Transverse colon (tissue), 4 donors: ENCODE results near the gene ORC3. TPM values are rescaled to one million over a fixed set of nuclear protein-coding genes. Genes with fewer than 3 reads are reported as not detected.

Experiments used
- DNase-seq: peaks from one replicate; pipeline ENCODE4 v3.0.0-alpha.2; 2019
- H3K27ac ChIP-seq, 4 donors: fragments of 200-600 bp; sonication (generic); 2 replicates each; pipeline ENCODE4 v1.5.1; 2016 to 2018; ENCODE audit warnings: inconsistent platforms in 4 of 4
- H3K27me3 ChIP-seq: fragments of 200-600 bp; sonication (generic); 2 replicates; pipeline ENCODE4 v1.5.1; 2017; ENCODE audit warnings: inconsistent platforms
- H3K36me3 ChIP-seq, 4 donors: fragments of 200-600 bp; sonication (generic); 2 replicates each; pipeline ENCODE4 v1.5.1; 2017 to 2019; ENCODE audit warnings: inconsistent platforms in 4 of 4
- H3K4me1 ChIP-seq, 4 donors: fragments of 200-600 bp; sonication (generic); 2 replicates each; pipeline ENCODE4 v1.5.1; 2017 to 2020; ENCODE audit warnings: inconsistent platforms in 4 of 4
- H3K4me3 ChIP-seq, 4 donors: fragments of 200-600 bp; sonication (generic); 1 replicate in 1 of 4; 2 replicates in 3 of 4; pipeline versions ENCODE4 v1.5.1 to v1.6.1; 2017 to 2019; ENCODE audit warnings: inconsistent platforms in 4 of 4
- H3K9me3 ChIP-seq, 2 donors: fragments of 200-600 bp; sonication (generic); 2 replicates each; pipeline ENCODE4 v1.5.1; 2017 to 2019; ENCODE audit warnings: inconsistent platforms in 2 of 2
- CTCF ChIP-seq, 5 experiments: fragments of 200-600 bp in 3 of 5; fragments of 450-650 bp in 2 of 5; sonication (generic) in 3 of 5; IDR thresholded peaks; 1 replicate in 2 of 5; 2 replicates in 3 of 5; pipeline ENCODE4 v1.5.1; 2016 to 2017; ENCODE audit warnings: antibody characterized with exemption in 5 of 5, inconsistent platforms in 3 of 5, mild to moderate bottlenecking in 2 of 5, moderate library complexity in 1 of 5
- EP300 ChIP-seq: sonication (generic); formaldehyde crosslinking; IDR thresholded peaks from one replicate; pipeline ENCODE4 v1.6.1; 2017; ENCODE audit warnings: antibody characterized with exemption, low read depth
- POLR2A ChIP-seq: fragments of 450-650 bp; IDR thresholded peaks from one replicate; pipeline ENCODE4 v1.6.1; 2016; ENCODE audit warnings: antibody characterized with exemption, mild to moderate bottlenecking, moderate library complexity
- POLR2AphosphoS5 ChIP-seq, 3 donors: sonication (generic); formaldehyde crosslinking; IDR thresholded peaks; one replicate each; pipeline ENCODE4 v1.6.1; 2016; ENCODE audit warnings: antibody characterized with exemption in 3 of 3
- WGBS, 2 donors: methylation state at CpG; one replicate each; pipeline ENCODE4 v1.1.5; 2018; ENCODE audit warnings: low coverage in 1 of 2; 5-methylcytosine and 5-hydroxymethylcytosine counted together
- in situ Hi-C, 4 donors: fragments of 200-750 bp; cut with MboI; loops; one replicate each; pipeline versions ENCODE4 v1.15.0 to v1.15.1; 2017; ENCODE audit warnings: low sequenced_read_pairs in 3 of 4, low pct_ligation_motif_present in 1 of 4, low pct_unique_long_range_greater_than_20kb in 1 of 4
- intact Hi-C: fragments of 100-400 bp; cut with DNase I; formaldehyde crosslinking; loops from one replicate; pipeline ENCODE4 v1.15.1; 2023; ENCODE audit warnings: low total_unique reads
- total RNA-seq, 4 donors: library from RNA; depleted of rRNA; stranded (reverse); fragments of >200 nt; gene quantifications; one replicate each; pipeline ENCODE4 v1.1.0, GENCODE V29; 2016

Gene ORC3
- total RNA-seq, 4 donors from 2014 or later: 2.2 to 18.4 (median 17.8) TPM

DNA sequence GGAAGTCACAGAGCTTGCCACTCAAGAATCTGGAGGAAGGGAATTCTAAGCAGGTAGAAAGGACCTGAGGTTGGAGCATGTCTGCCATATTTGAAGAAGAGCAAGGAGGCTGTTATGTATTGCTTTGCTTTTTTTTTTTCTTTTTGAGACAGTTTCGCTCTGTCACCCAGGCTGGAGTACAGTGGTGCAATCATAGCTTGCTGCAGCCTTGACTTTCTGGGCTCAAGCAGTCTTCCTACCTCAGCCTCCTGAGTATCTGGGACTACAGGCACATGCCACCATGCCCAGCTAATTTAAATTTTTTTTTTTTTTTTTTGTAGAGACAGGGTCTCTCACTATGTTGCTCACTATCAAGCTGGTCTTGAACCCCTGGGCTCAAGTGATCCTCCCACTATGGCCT lies 40.8 kb downstream of the ORC3 start:
- no peak overlapping the region for H3K4me3 ChIP-seq
- H3K27ac ChIP-seq: no peak overlapping the region
- H3K27me3 ChIP-seq: no peaks in the 10 kb centered on the region
- intact Hi-C loops: no loop called here
- DNase-seq: no peak
- H3K36me3 ChIP-seq: peaks cover 0 to 12% (median 0%) of the 10 kb centered on the region in 4 donors
- 60 to 100% methylated on average over 1 of the region's 1 CpG for WGBS, 2 donors
- no peaks in the 10 kb centered on the region for H3K9me3 ChIP-seq
- peaks cover 0 to 11% (median 6%) of the 10 kb centered on the region in 4 donors for H3K4me1 ChIP-seq
- TF ChIP-seq CTCF (IDR thresholded peaks at IDR 0.05) (no peak), EP300 (no peak), POLR2AphosphoS5 (IDR thresholded peaks at IDR 0.05) (no peak), POLR2A (no peak)
- in situ Hi-C loops: no loop called here

- DNase-seq: no peak
- in situ Hi-C loops: no loop called here
- TF ChIP-seq POLR2A: no peak
- TF ChIP-seq POLR2AphosphoS5 (IDR thresholded peaks at IDR 0.05): no peak
- no peak for TF ChIP-seq EP300
- no peak for TF ChIP-seq CTCF (IDR thresholded peaks at IDR 0.05)
- H3K9me3 ChIP-seq: no peaks in the 10 kb centered on the region
- no peak overlapping the region for H3K27ac ChIP-seq
- intact Hi-C loops: no loop called here
- no peaks in the 10 kb centered on the region for H3K27me3 ChIP-seq
- peaks cover 0 to 12% (median 0%) of the 10 kb centered on the region in 4 donors for H3K36me3 ChIP-seq
- no peak overlapping the region for H3K4me3 ChIP-seq
- WGBS, 2 donors: 63 to 74% methylated on average over 3 of the region's 3 CpGs
- H3K4me1 ChIP-seq: peaks cover 0 to 5% (median 2%) of the 10 kb centered on the region in 4 donors
Observed at GRCh38 chr6:87633851-87634250, 43.9 kb downstream of the ORC3 start.

DNA sequence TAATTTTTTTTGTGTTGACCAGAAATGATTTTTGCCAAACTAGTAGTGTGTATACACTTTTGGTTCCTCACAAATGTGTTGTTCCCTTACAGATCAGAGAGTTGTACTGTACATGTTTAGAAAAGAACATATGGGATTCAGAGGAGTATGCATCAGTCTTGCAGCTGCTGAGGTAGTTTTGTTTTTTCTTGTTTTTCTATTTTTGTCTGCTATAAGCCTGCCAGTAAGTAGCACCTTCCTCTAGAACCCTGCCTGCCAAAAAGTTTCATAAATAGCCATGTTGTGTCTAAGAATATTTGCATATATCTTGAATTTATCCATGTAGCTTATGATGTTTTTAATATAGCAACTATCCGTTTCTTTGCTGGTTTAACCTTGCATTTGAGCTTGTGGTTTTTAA lies 46.4 kb downstream of the ORC3 start:
- no peaks in the 10 kb centered on the region for H3K27me3 ChIP-seq
- no peaks in the 10 kb centered on the region for H3K4me1 ChIP-seq
- H3K36me3 ChIP-seq: peaks cover 0 to 12% (median 0%) of the 10 kb centered on the region in 4 donors
- H3K9me3 ChIP-seq: no peaks in the 10 kb centered on the region
- no peak overlapping the region for H3K4me3 ChIP-seq
- in situ Hi-C loops (no loop called here), intact Hi-C loops (no loop called here)
- DNase-seq: no peak
- TF ChIP-seq CTCF (IDR thresholded peaks at IDR 0.05) (no peak), EP300 (no peak), POLR2AphosphoS5 (IDR thresholded peaks at IDR 0.05) (no peak), POLR2A (no peak)
- WGBS, 2 donors: 87 to 92% methylated on average over 1 of the region's 1 CpG
- H3K27ac ChIP-seq: no peak overlapping the region

GRCh38 chr6:87637106-87637505 lies 47.2 kb downstream of the ORC3 start:
- H3K9me3 ChIP-seq: no peaks in the 10 kb centered on the region
- TF ChIP-seq CTCF (IDR thresholded peaks at IDR 0.05) (no peak), POLR2AphosphoS5 (IDR thresholded peaks at IDR 0.05) (no peak), POLR2A (no peak), EP300 (no peak)
- in situ Hi-C loops: no loop called here
- H3K36me3 ChIP-seq: peaks cover 0 to 12% (median 0%) of the 10 kb centered on the region in 4 donors
- WGBS, 2 donors: 94 to 100% methylated on average over 1 of the region's 1 CpG
- intact Hi-C loops: no loop called here
- H3K27ac ChIP-seq: no peak overlapping the region
- no peaks in the 10 kb centered on the region for H3K4me1 ChIP-seq
- no peak for DNase-seq
- H3K4me3 ChIP-seq: no peak overlapping the region
- H3K27me3 ChIP-seq: no peaks in the 10 kb centered on the region
